ENCODE data around the gene CSNK2A1.

Gene CSNK2A1

DNA sequence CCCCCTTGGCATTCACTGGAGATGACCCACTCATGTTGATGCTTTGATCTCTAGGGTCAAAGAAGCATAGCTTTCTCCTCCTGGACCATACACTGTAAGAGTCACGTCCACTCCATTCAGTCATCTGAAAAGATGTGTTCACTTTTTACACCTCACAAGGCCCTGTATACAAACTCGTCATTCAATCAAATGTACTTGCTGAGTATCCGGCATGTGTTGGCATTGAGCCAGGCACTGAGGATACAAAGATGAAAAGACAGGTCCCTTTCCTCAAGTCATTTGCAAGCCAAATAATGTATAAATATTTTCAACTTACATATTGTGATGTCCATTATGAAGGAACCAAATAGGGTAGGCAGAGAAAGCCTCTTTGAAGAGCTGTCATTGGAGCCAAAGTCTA is 32.6 kb upstream of the CSNK2A1 start:
- peaks cover 17% of the 10 kb centered on the region for H3K27me3 ChIP-seq (ENCODE audit: control insufficient read depth, insufficient read depth, low read length)
- H3K4me3 ChIP-seq (ENCODE audit: low read depth, low read length) = no peak overlapping the region
- no peak overlapping the region for H3K27ac ChIP-seq (ENCODE audit: low read depth, low read length)
- H3K9me3 ChIP-seq (ENCODE audit: control insufficient read depth, insufficient read depth, low read depth, low read length) = no peaks in the 10 kb centered on the region
- no peak overlapping the region for H3K9ac ChIP-seq (ENCODE audit: low read length)
- no peaks in the 10 kb centered on the region for H3K36me3 ChIP-seq (ENCODE audit: control insufficient read depth, insufficient read depth, low read length)
- peaks cover 32% of the 10 kb centered on the region for H3K4me1 ChIP-seq (ENCODE audit: control insufficient read depth, insufficient read depth, low read length)

DNA sequence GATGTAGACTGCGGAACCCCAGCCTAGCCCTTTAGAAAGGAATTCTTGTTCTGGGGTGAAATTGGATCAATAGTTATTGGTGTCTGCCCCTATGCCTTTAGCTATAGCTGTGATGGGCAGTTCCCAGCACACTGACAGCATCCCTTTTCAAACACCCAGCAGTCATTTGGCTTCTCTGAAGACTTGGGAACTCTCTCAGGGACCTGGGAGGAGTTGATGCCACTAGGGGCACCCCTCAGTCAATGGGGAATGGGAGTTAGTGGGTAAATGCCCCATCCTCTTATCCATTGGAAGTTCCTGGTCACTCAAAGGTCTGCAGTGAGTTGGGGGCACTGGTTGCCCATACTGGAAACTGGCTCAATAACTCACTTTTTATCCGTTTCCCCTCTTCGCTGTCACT is 31.6 kb upstream of the CSNK2A1 start:
- Histone ChIP-seq H3K9me3 (ENCODE audit: control insufficient read depth, insufficient read depth, low read depth, low read length) (no peaks in the 10 kb centered on the region), H3K27ac (ENCODE audit: low read depth, low read length) (no peak overlapping the region), H3K9ac (ENCODE audit: low read length) (no peak overlapping the region), H3K27me3 (ENCODE audit: control insufficient read depth, insufficient read depth, low read length) (peaks cover 17% of the 10 kb centered on the region), H3K4me3 (ENCODE audit: low read depth, low read length) (no peak overlapping the region), H3K36me3 (ENCODE audit: control insufficient read depth, insufficient read depth, low read length) (no peaks in the 10 kb centered on the region), H3K4me1 (ENCODE audit: control insufficient read depth, insufficient read depth, low read length) (peaks cover 33% of the 10 kb centered on the region)

DNA sequence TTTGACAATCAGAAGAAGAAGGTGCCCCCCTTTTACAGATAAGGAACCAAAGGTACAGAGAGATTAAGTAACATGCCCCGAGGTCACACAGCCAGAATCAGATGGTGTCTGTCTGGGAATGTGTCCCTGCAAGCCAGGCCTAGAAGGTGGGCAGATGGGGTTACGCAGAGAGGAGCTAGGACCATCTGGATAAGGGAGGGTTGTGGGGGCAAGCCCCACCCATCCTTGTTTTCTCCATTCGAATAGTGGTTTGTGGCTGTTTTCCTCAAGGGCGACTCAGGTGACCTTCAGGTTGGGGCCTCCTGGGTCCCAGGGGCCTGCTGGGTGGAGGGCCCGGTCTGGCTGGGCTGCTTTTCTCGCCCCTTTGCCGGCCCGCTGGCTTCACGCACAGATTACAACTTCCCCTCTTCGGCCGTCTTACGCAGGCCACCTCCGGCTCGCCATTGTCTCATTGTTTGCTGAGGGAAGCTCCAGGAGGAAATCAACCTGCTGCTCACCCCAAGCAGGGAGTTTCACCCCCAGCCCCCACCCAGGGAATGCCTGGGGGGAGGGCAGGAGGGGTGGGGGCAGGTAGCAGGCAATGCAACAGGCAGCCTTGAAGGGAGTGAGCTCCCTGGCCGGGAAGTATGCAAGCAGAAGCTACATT is 30.8 kb upstream of the CSNK2A1 start:
- Histone ChIP-seq H3K4me1 (ENCODE audit: control insufficient read depth, insufficient read depth, low read length) (peaks cover 33% of the 10 kb centered on the region), H3K4me3 (ENCODE audit: low read depth, low read length) (no peak overlapping the region), H3K27me3 (ENCODE audit: control insufficient read depth, insufficient read depth, low read length) (peaks cover 17% of the 10 kb centered on the region), H3K36me3 (ENCODE audit: control insufficient read depth, insufficient read depth, low read length) (no peaks in the 10 kb centered on the region), H3K9me3 (ENCODE audit: control insufficient read depth, insufficient read depth, low read depth, low read length) (no peaks in the 10 kb centered on the region), H3K27ac (ENCODE audit: low read depth, low read length) (no peak overlapping the region), H3K9ac (ENCODE audit: low read length) (peak overlapping the region; percentile 10)

DNA sequence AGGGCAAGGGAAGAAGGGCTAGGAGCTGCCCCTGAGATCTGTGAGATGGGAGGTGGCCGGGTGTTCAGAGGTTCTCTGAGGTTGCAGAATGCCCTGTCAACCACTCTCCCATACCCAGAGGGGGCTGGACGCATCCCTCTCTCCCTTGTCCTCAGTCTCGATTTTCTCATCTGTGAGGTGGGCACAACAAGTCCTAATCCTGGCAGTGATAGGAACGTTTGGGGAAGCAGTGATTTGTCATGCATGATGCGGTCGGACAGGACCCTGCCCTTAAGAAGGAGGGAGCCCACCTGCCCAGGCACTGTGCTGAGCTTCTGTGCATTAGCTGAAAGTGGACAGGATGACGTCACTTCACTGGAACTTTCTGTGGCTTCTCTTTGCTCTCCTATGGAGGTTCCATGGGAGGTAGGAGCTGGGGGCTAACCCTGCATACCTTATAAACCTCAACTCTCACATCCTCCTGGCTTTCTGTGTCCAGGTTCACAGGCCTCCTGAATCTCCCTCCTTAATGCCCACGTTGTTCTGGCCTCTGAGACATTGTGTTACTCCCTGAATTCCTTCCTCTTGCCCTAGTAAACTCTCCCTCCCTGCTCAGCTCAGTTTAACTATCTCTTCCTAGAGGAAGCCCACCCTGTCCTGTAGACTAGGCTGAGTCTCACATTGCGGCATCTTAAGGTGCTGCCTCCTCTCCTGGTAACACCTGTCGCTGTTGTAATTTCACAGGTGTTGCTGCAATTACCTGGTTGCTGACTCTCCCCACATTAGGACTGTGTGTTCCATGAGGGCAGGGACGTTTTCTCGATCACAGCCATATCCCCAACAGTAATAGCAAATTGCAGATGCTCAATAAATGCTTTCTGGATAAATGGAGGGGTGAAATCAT is 30.1 kb upstream of the CSNK2A1 start:
- H3K27ac ChIP-seq (ENCODE audit: low read depth, low read length) = no peak overlapping the region
- H3K4me1 ChIP-seq (ENCODE audit: control insufficient read depth, insufficient read depth, low read length) = peaks cover 35% of the 10 kb centered on the region
- no peaks in the 10 kb centered on the region for H3K36me3 ChIP-seq (ENCODE audit: control insufficient read depth, insufficient read depth, low read length)
- H3K9ac ChIP-seq (ENCODE audit: low read length) = no peak overlapping the region
- no peak overlapping the region for H3K4me3 ChIP-seq (ENCODE audit: low read depth, low read length)
- no peaks in the 10 kb centered on the region for H3K9me3 ChIP-seq (ENCODE audit: control insufficient read depth, insufficient read depth, low read depth, low read length)
- H3K27me3 ChIP-seq (ENCODE audit: control insufficient read depth, insufficient read depth, low read length) = peaks cover 17% of the 10 kb centered on the region

DNA sequence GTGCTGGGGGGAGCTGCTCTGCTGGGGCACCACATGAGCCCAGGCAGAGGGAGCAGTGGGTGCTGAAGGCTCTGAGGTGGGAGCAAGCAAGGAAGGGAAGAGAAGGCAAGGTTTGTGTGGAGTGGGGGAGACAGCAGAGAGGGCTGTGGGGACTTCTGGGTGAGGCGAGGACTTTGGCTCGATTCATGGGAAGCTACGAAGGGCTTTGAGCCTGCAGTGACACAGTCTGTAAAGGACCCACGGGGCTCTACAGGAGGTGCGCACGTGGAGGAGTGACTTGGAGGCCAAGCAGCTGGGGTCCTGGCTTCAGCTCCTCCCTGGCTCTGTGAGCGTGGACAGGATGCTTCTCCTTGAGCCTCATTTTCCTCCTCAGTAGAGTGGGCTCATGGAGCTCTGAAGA is 29.1 kb upstream of the CSNK2A1 start:
- Histone ChIP-seq H3K9ac (ENCODE audit: low read length) (no peak overlapping the region), H3K27ac (ENCODE audit: low read depth, low read length) (no peak overlapping the region), H3K27me3 (ENCODE audit: control insufficient read depth, insufficient read depth, low read length) (peaks cover 17% of the 10 kb centered on the region), H3K4me3 (ENCODE audit: low read depth, low read length) (no peak overlapping the region), H3K4me1 (ENCODE audit: control insufficient read depth, insufficient read depth, low read length) (peaks cover 42% of the 10 kb centered on the region), H3K9me3 (ENCODE audit: control insufficient read depth, insufficient read depth, low read depth, low read length) (no peaks in the 10 kb centered on the region), H3K36me3 (ENCODE audit: control insufficient read depth, insufficient read depth, low read length) (no peaks in the 10 kb centered on the region)

DNA sequence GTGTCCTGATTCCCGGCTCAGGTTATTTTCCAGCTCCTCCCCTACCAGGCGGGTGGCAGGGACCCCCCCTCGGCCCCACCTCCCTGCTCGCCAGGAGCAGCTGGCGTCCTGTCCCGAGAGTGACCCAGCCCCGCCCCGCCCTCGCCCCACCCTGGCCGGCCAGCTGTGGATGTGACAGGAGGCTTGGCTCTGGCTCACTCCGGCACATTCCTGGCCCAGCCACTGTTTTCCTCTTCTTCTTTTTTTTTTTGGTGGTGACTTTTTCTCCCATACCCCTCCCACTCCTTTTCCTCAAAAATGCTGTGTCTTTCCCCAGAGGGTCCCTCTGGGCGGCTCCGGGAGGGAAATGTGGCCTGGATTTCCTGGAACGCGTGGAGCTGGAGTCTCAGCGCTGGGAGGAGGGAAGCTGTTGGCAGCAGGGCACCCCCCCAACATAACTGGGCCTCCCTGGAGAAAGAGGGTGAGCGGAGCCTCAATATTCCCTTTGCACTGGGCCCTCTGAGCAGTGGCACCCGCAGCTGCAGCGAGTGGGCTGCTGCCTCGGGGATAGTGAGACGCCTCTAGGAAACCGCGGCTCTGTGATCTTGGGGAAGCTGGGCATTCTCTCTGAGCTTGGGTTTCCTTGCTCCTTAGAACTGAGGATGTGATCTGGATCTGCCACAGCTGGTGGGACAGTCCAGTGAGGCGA is 28.3 kb upstream of the CSNK2A1 start:
- Histone ChIP-seq H3K9me3 (ENCODE audit: control insufficient read depth, insufficient read depth, low read depth, low read length) (no peaks in the 10 kb centered on the region), H3K27me3 (ENCODE audit: control insufficient read depth, insufficient read depth, low read length) (peaks cover 17% of the 10 kb centered on the region), H3K4me1 (ENCODE audit: control insufficient read depth, insufficient read depth, low read length) (peaks cover 42% of the 10 kb centered on the region), H3K27ac (ENCODE audit: low read depth, low read length) (no peak overlapping the region), H3K36me3 (ENCODE audit: control insufficient read depth, insufficient read depth, low read length) (no peaks in the 10 kb centered on the region), H3K9ac (ENCODE audit: low read length) (no peak overlapping the region), H3K4me3 (ENCODE audit: low read depth, low read length) (no peak overlapping the region)

DNA sequence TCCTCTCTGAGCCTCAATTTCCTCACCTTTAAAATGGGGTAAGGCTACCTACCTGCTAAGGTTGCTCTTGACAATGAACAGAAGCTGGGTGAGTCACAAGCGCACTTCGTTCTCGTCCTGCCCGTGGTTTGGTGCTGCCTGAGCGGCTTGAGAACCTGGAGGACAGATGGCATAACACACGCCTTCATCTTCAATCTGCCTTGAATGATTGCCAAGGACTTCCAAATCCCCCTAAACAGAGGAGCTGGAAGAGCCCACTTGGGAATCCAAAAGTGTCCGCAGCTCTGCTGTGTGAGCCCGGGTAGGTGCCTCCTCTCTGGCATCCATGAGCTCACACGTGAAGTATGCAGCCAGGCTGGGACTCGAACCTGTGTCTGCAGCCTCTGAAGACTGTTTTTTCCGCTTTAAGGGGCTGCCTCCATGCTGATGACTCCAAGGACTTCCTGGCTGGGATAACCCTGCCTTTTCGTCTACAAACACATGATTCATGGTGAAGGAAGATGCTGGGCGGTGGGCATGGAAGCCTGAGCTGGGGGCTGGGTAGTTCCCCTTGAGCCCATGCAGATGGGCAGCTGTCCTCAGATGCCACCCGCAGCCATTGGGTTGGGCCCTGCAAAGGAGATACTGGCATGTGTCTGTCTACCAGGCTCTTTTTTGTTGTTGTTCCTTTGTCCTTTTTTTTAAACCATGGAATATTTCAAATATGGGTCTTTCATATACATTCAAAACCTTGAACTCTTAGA is 25.3 kb upstream of the CSNK2A1 start:
- Histone ChIP-seq H3K27me3 (ENCODE audit: control insufficient read depth, insufficient read depth, low read length) (peaks cover 15% of the 10 kb centered on the region), H3K4me3 (ENCODE audit: low read depth, low read length) (no peak overlapping the region), H3K9ac (ENCODE audit: low read length) (no peak overlapping the region), H3K36me3 (ENCODE audit: control insufficient read depth, insufficient read depth, low read length) (no peaks in the 10 kb centered on the region), H3K4me1 (ENCODE audit: control insufficient read depth, insufficient read depth, low read length) (peaks cover 26% of the 10 kb centered on the region), H3K27ac (ENCODE audit: low read depth, low read length) (no peak overlapping the region), H3K9me3 (ENCODE audit: control insufficient read depth, insufficient read depth, low read depth, low read length) (no peaks in the 10 kb centered on the region)

DNA sequence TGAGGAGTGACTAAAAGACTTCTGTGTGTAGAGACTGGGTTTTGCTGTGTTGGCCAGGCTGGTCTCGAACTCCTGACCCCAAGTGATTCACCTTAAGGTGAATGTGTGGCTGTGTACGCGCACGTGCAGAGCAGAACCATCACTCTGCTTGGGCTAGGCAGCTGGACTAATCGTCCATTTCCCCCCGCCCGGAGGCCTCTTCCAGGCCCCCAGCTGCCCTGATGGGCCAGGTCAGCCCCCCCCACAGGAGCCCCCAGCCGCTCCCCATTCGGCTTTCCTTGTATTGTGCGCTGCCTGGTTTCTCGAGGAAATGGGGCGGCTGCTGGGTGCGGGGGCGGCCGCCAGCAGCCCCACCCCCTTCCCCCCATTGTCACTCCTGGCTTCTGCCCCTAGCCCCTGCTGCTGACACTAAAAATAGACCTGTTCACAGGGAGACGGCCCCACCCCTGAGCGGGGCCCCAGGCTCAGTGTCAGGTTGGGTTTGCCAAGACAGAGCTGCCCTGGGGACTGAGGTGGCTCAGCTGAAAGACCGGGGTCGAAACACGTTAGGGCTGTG is 24.6 kb upstream of the CSNK2A1 start:
- Histone ChIP-seq H3K4me3 (ENCODE audit: low read depth, low read length) (no peak overlapping the region), H3K9ac (ENCODE audit: low read length) (no peak overlapping the region), H3K27me3 (ENCODE audit: control insufficient read depth, insufficient read depth, low read length) (peaks cover 9% of the 10 kb centered on the region), H3K36me3 (ENCODE audit: control insufficient read depth, insufficient read depth, low read length) (no peaks in the 10 kb centered on the region), H3K9me3 (ENCODE audit: control insufficient read depth, insufficient read depth, low read depth, low read length) (no peaks in the 10 kb centered on the region), H3K27ac (ENCODE audit: low read depth, low read length) (no peak overlapping the region), H3K4me1 (ENCODE audit: control insufficient read depth, insufficient read depth, low read length) (peaks cover 22% of the 10 kb centered on the region)

DNA sequence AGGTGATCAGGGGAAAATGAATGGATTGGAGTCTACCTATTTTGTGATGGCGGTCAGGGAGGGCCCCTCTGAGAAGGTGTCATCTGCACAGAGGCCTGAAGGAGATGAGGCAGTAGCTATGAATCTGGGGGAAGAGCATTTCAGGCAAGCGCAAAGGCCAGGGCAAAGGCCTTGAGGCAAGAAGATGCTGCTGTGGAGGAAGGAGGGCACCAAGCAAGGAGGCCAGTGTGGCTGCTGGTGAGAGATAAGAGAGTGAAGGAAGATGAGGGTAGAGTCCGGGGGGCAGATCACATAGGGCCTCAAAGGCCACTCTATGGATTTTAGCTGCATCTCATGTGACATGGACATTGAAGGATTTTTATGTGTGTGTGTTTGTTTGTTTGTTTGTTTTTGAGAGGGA is 20.6 kb upstream of the CSNK2A1 start:
- Histone ChIP-seq H3K27ac (ENCODE audit: low read depth, low read length) (no peak overlapping the region), H3K4me3 (ENCODE audit: low read depth, low read length) (no peak overlapping the region), H3K4me1 (ENCODE audit: control insufficient read depth, insufficient read depth, low read length) (peaks cover 9% of the 10 kb centered on the region), H3K9me3 (ENCODE audit: control insufficient read depth, insufficient read depth, low read depth, low read length) (no peaks in the 10 kb centered on the region), H3K27me3 (ENCODE audit: control insufficient read depth, insufficient read depth, low read length) (no peaks in the 10 kb centered on the region), H3K9ac (ENCODE audit: low read length) (no peak overlapping the region), H3K36me3 (ENCODE audit: control insufficient read depth, insufficient read depth, low read length) (no peaks in the 10 kb centered on the region)

DNA sequence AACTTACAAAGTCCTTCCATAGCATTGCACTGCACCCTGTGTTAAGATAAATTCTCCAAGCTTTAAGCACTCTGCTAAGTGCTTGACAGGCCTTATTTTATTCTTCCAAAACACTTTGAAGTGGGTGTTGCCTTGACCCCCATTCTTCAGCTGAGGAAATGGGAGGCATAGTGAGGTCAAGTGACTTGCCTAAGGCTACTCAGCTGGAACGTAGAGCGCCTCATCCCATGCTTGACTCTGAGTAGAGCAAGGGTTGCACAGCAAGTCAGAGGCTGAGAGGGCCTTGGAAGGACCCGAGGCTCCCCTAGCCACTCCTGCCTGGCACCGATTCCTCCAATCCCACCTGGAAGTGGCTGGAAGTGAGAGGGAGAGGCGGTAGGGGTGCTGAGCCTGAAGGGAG is 19.6 kb upstream of the CSNK2A1 start:
- no peaks in the 10 kb centered on the region for H3K36me3 ChIP-seq (ENCODE audit: control insufficient read depth, insufficient read depth, low read length)
- H3K9ac ChIP-seq (ENCODE audit: low read length) = no peak overlapping the region
- H3K27me3 ChIP-seq (ENCODE audit: control insufficient read depth, insufficient read depth, low read length) = no peaks in the 10 kb centered on the region
- H3K27ac ChIP-seq (ENCODE audit: low read depth, low read length) = no peak overlapping the region
- no peak overlapping the region for H3K4me3 ChIP-seq (ENCODE audit: low read depth, low read length)
- H3K9me3 ChIP-seq (ENCODE audit: control insufficient read depth, insufficient read depth, low read depth, low read length) = no peaks in the 10 kb centered on the region
- 0 out of 2 replicates have a peak, but pooled peaks cover 3% of the 10 kb centered on the region for H3K4me1 ChIP-seq (ENCODE audit: control insufficient read depth, insufficient read depth, low read length)
